Mesothelial cell of epicardium (in vitro differentiated cells): Measurements from ENCODE around the gene RSBN1L. TPM values are rescaled to one million over a fixed set of nuclear protein-coding genes. Genes with fewer than 3 reads are reported as not detected.
A peak's percentile ranks its signal among the peaks of the same experiment; 100 is the strongest.

Source experiments
- DNase-seq, 2 experiments: peaks; one replicate each; pipeline ENCODE4 v3.0.0; 2021; ENCODE audit warnings: low spot score in 2 of 2; ENCODE audit not compliant: unreplicated experiment in 2 of 2
- H3K27ac Mint-ChIP-seq: 2 replicates; pipeline ENCODE4 v1.8.0; 2021; ENCODE audit warnings: mixed read lengths
- H3K27me3 Mint-ChIP-seq: 2 replicates; pipeline ENCODE4 v1.8.0; 2021; ENCODE audit warnings: low read depth, mixed read lengths
- H3K36me3 Mint-ChIP-seq: 2 replicates; pipeline ENCODE4 v1.8.0; 2021; ENCODE audit warnings: mixed read lengths
- H3K4me1 Mint-ChIP-seq: 2 replicates; pipeline ENCODE4 v1.8.0; 2021; ENCODE audit warnings: mixed read lengths
- H3K4me3 Mint-ChIP-seq: 2 replicates; pipeline ENCODE4 v1.8.0; 2021; ENCODE audit warnings: mild to moderate bottlenecking, moderate library complexity, mixed read lengths
- H3K9me3 Mint-ChIP-seq: 2 replicates; pipeline ENCODE4 v1.8.0; 2021; ENCODE audit warnings: mixed read lengths
- CTCF ChIP-seq: fragments of 200-600 bp; sonication (generic); IDR thresholded peaks from one replicate; pipeline ENCODE4 v1.5.0; 2021; ENCODE audit warnings: antibody characterized with exemption; ENCODE audit not compliant: unreplicated experiment
- total RNA-seq: library from RNA; stranded (reverse); gene quantifications from 3 replicates; pipeline ENCODE4 v1.2.1, GENCODE V29; 2021

RSBN1L gene
- total RNA-seq, 1 donor from 2014 or later, result 26.7 TPM

- no peak for TF ChIP-seq CTCF
- Mint-ChIP-seq H3K36me3 (peaks cover 8% of the 10 kb centered on the region), H3K4me1 (no peaks in the 10 kb centered on the region), H3K27ac (no peak overlapping the region), H3K9me3 (no peaks in the 10 kb centered on the region), H3K4me3 (no peak overlapping the region), H3K27me3 (no peaks in the 10 kb centered on the region)
- DNase-seq, result no peak
Measured at GRCh38 chr7:77662869-77663268, 33.4 kb upstream of the RSBN1L start.

GRCh38 chr7:77664715-77665114, 31.5 kb upstream of the RSBN1L start:
- Mint-ChIP-seq H3K9me3 (no peaks in the 10 kb centered on the region), H3K27ac (no peak overlapping the region), H3K4me1 (no peaks in the 10 kb centered on the region), H3K4me3 (no peak overlapping the region), H3K36me3 (peaks cover 3% of the 10 kb centered on the region), H3K27me3 (no peaks in the 10 kb centered on the region)
- DNase-seq, result no peak
- no peak for TF ChIP-seq CTCF

GRCh38 chr7:77665161-77665560, 31.1 kb upstream of the RSBN1L start:
- no peak for TF ChIP-seq CTCF
- Mint-ChIP-seq H3K4me1 (no peaks in the 10 kb centered on the region), H3K9me3 (no peaks in the 10 kb centered on the region), H3K27ac (no peak overlapping the region), H3K27me3 (no peaks in the 10 kb centered on the region), H3K36me3 (peaks cover 3% of the 10 kb centered on the region), H3K4me3 (no peak overlapping the region)
- DNase-seq, result no peak

GRCh38 chr7:77667459-77668086, 28.7 kb upstream of the RSBN1L start:
- TF ChIP-seq CTCF, result no peak
- H3K4me1 Mint-ChIP-seq, result no peaks in the 10 kb centered on the region
- H3K27me3 Mint-ChIP-seq, result no peaks in the 10 kb centered on the region
- no peaks in the 10 kb centered on the region for H3K9me3 Mint-ChIP-seq
- no peak overlapping the region for H3K4me3 Mint-ChIP-seq
- H3K27ac Mint-ChIP-seq, result no peak overlapping the region
- DNase-seq, result no peak
- H3K36me3 Mint-ChIP-seq, result peaks cover 3% of the 10 kb centered on the region

GRCh38 chr7:77674878-77675277, 21.4 kb upstream of the RSBN1L start:
- Mint-ChIP-seq H3K36me3 (peaks cover 8% of the 10 kb centered on the region), H3K27ac (no peak overlapping the region), H3K4me3 (no peak overlapping the region), H3K9me3 (no peaks in the 10 kb centered on the region), H3K27me3 (no peaks in the 10 kb centered on the region), H3K4me1 (peaks cover 4% of the 10 kb centered on the region)
- DNase-seq, result no peak
- no peak for TF ChIP-seq CTCF

GRCh38 chr7:77679608-77680007, 16.7 kb upstream of the RSBN1L start:
- Mint-ChIP-seq H3K36me3 (peaks cover 17% of the 10 kb centered on the region), H3K27ac (peak overlapping the region; percentile 75), H3K9me3 (peaks cover 3% of the 10 kb centered on the region), H3K27me3 (no peaks in the 10 kb centered on the region), H3K4me1 (peaks cover 9% of the 10 kb centered on the region), H3K4me3 (no peak overlapping the region)
- no peak for TF ChIP-seq CTCF
- DNase-seq, result no peak
